Left ventricle myocardium inferior (tissue), 1 donor: ENCODE measurements around the gene PPP1R13L. TPM values are rescaled to one million over a fixed set of nuclear protein-coding genes. Genes with fewer than 3 reads are reported as not detected.
A peak's percentile ranks its signal among the peaks of the same experiment; 100 is the strongest.

ENCODE experiments used
- DNase-seq: peaks from one replicate; pipeline ENCODE4 v3.0.0-alpha.2; 2020
- H3K27ac ChIP-seq: fragments of 200-600 bp; replicated peaks from 2 replicates; pipeline ENCODE4 v1.8.0; 2021
- H3K27me3 ChIP-seq: fragments of 200-600 bp; 2 replicates; pipeline ENCODE4 v1.8.0; 2021; ENCODE audit warnings: low read depth
- H3K36me3 ChIP-seq: fragments of 200-600 bp; 2 replicates; pipeline ENCODE4 v1.8.0; 2021
- H3K4me1 ChIP-seq: fragments of 200-600 bp; 2 replicates; pipeline ENCODE4 v1.8.0; 2021
- H3K4me3 ChIP-seq: fragments of 200-600 bp; 2 replicates; pipeline ENCODE4 v1.8.0; 2021; ENCODE audit warnings: mild to moderate bottlenecking, moderate library complexity
- H3K9me3 ChIP-seq: fragments of 200-600 bp; replicated peaks from 2 replicates; pipeline ENCODE4 v1.8.0; 2021
- CTCF ChIP-seq: fragments of 200-600 bp; IDR thresholded peaks from 2 replicates; pipeline ENCODE4 v1.8.0; 2021; ENCODE audit warnings: antibody characterized with exemption, mild to moderate bottlenecking, borderline replicate concordance
- intact Hi-C: fragments of 100-400 bp; cut with micrococcal nuclease; formaldehyde crosslinking; loops from one replicate; pipeline ENCODE4 v1.11.0; 2022
- total RNA-seq: library from RNA; stranded (reverse); fragmentation: NEBNext Ultra II Directional; extraction: Animal tissue kit (Norgen Biotek cat#: 25700); gene quantifications from one replicate; pipeline ENCODE4 v1.2.1, GENCODE V29; 2021
- donor health status: DM: no; HTN: yes; CAD: no; lungs with severe emphysema.

PPP1R13L gene
- total RNA-seq, 1 donor from 2014 or later, result 207 TPM

DNA sequence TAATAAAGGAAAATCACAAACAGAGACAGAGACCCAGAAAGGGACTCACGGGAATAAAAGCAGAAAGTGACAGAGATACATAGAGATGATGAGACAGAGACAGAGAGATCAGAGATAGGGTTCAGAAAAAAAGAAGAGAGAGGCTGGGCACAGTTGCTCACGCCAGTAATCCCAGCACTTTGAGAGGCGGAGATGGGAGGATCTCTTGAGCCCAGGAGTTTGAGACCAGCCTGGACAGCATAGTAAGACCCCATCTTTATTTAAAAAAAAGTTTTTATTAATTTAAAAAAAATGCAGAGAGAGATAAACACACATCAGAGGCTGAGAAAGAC lies 43.5 kb upstream of the PPP1R13L start:
- H3K4me3 ChIP-seq, result no peak overlapping the region
- no peak for TF ChIP-seq CTCF
- no peaks in the 10 kb centered on the region for H3K27me3 ChIP-seq
- H3K27ac ChIP-seq, result no peak overlapping the region
- no peaks in the 10 kb centered on the region for H3K36me3 ChIP-seq
- no peak for DNase-seq
- H3K4me1 ChIP-seq, result peaks cover 41% of the 10 kb centered on the region
- intact Hi-C loops, result no loop called here
- H3K9me3 ChIP-seq, result no peaks in the 10 kb centered on the region

DNA sequence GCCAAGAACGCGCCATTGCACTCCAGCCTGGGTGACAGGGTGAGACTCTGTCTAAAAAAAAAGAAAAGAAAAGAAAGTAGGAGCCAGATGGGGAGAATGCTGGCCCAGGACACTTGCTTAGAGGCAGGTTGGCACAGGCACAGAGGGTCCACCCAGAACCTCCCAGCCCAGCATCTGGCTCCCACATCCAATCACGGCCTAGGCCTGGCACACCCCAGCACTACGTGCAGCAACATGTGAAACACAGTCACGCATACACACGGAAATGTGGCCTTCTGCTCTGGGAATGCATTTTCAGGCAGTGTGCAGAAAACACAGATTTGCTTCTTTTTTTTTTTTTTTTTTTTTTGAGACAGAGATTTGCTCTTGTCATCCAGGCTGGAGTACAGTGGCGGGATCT lies 42.1 kb upstream of the PPP1R13L start:
- no peaks in the 10 kb centered on the region for H3K27me3 ChIP-seq
- intact Hi-C loops, result no loop called here
- no peak overlapping the region for H3K4me3 ChIP-seq
- no peak for DNase-seq
- H3K27ac ChIP-seq, result no peak overlapping the region
- no peaks in the 10 kb centered on the region for H3K36me3 ChIP-seq
- TF ChIP-seq CTCF, result no peak
- peaks cover 52% of the 10 kb centered on the region for H3K4me1 ChIP-seq
- no peaks in the 10 kb centered on the region for H3K9me3 ChIP-seq

GRCh38 chr19:45446295-45446694 lies 41.4 kb upstream of the PPP1R13L start:
- intact Hi-C loops, result no loop called here
- no peaks in the 10 kb centered on the region for H3K36me3 ChIP-seq
- no peaks in the 10 kb centered on the region for H3K9me3 ChIP-seq
- DNase-seq, result no peak
- peaks cover 49% of the 10 kb centered on the region for H3K4me1 ChIP-seq
- no peaks in the 10 kb centered on the region for H3K27me3 ChIP-seq
- H3K4me3 ChIP-seq, result no peak overlapping the region
- no peak overlapping the region for H3K27ac ChIP-seq
- peak; percentile 19 for TF ChIP-seq CTCF

GRCh38 chr19:45445139-45445538 lies 40.3 kb upstream of the PPP1R13L start:
- no peaks in the 10 kb centered on the region for H3K9me3 ChIP-seq
- peaks cover 49% of the 10 kb centered on the region for H3K4me1 ChIP-seq
- H3K36me3 ChIP-seq, result no peaks in the 10 kb centered on the region
- peak overlapping the region; percentile 93 for H3K27ac ChIP-seq
- H3K27me3 ChIP-seq, result no peaks in the 10 kb centered on the region
- no peak for TF ChIP-seq CTCF
- no peak for DNase-seq
- no peak overlapping the region for H3K4me3 ChIP-seq
- intact Hi-C loops, result no loop called here

GRCh38 chr19:45444318-45445041 lies 39.6 kb upstream of the PPP1R13L start:
- Histone ChIP-seq H3K36me3 (no peaks in the 10 kb centered on the region), H3K9me3 (no peaks in the 10 kb centered on the region), H3K27me3 (no peaks in the 10 kb centered on the region), H3K27ac (peak overlapping the region; percentile 93), H3K4me3 (peak overlapping the region; percentile 64), H3K4me1 (peaks cover 48% of the 10 kb centered on the region)
- intact Hi-C loops, result no loop called here
- no peak for TF ChIP-seq CTCF
- peak; percentile 97 for DNase-seq
